Stimulated activated CD8-positive, alpha-beta memory T cell treated with anti-CD3 and anti-CD28 coated beads, Interleukin-7, amount 100 ng/mL, for 4 hours (primary cell): ENCODE data around the gene CLINT1.
"Not testable (repeated sequence)": the region's sequence is repeated elsewhere in the genome, so short reads cannot be mapped to it uniquely, and the experiment has no call there.

Experiments used
- DNase-seq, 2 donors: peaks; one replicate each; pipeline ENCODE4 v3.0.0-alpha.2; 2020; ENCODE audit warnings: low read depth in 2 of 2

The CLINT1 gene

DNA sequence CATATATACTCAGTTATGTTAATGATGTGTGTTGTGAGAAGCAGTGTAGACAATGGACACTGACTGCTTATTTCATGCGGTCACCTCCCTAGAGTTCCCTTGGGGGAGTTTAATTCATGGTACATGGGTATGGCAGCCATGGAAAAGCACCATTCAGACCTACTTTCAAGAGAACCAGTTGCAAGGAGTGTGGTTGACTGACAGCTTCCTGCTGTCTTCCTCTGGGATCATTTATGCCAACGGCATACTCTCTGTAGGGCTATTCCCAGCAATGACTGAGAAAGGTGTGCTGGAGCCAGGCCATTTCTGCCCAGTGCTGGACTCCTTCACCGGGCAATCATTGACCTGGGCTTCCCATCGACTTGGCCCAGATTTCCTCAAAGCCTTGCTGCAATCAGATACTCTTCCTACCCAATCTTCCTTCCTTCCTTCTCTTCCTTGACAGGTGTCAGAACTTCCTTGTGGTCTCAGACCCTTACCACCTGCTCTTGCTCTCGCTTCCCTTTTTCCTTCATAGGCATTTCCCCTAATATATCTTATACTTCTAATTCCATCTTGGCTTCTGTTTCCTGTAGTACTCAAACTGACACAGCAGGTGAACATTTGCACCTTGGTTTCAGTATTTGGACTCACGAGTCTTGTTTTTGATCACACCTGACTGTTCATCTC lies 3.4 kb upstream of the CLINT1 start:
- DNase-seq: no peak

GRCh38 chr5:157860898-157861890 lies 2.2 kb upstream of the CLINT1 start:
- no peak for DNase-seq

DNA sequence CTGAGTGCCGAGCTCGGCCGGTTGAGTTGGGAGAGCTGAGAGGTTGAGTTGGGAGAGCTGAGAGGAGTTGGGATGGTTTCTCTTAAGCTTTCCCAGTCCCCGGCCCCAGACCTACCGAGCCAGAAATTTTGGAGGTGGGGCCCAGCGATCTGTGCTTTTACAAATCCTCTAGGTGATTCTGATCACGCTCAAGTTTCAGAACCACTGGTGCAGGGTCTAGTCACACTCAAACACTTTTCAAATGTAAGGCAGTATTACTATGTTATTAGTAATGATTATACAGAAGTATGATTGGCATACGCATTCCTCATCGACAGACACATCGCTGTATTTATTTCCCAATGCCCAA lies 256 bp upstream of the CLINT1 start:
- no peak for DNase-seq

DNA sequence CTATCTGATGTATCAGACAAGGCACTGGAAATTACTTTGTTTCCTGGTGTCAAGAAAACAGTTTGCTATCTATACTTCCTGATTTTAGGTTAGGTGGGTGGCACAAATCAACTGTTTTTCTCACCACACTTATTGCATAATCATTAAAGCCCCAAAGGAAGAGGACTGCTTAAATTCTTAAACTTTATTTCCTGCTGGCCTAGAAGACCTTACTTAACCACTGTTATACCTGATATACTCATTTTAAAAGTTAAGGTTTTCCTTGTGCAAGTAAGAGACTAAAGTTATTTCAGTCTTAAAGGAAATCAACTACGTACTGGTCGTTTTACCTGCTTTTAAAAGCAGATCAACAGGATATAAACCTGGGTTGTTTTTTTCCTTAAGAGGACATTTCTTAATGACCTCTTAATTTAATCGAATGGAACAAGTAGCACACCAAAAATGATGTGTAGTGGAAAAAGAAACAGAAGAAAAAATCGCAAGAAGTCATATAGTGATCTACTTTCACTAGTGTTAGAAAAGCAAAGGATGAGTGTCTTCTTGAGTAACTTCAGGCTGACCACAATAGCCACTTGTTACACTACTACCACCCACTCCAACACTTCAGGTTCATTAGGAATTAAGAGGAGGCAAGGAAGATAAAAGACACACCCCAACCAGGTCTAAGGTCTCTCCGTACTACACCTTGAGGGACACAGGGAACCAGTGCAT lies 974 bp downstream of the CLINT1 start:
- DNase-seq: no peak

- DNase-seq: no peak
Observed at GRCh38 chr5:157855404-157855994, 3.4 kb downstream of the CLINT1 start.

DNA sequence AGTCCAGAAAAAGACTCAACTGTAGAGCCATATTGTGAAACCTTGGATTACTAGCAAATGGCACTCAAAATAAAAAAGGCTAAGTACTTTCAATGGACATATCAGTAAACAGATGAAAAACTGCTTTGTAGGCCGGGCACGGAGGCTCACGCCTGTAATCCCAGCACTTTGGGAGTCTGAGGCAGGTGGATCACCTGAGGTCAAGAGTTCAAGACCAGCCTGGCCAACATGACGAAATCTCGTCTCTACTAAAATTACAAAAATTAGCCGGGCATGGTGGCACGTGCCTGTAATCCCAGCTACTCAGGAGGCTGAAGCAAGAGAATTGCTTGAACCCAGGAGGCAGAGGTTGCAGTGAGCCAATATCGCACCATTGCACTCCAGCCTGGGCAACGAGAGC lies 5.6 kb downstream of the CLINT1 start:
- not testable (repeated sequence) for DNase-seq

GRCh38 chr5:157845914-157846598 lies 12.9 kb downstream of the CLINT1 start:
- DNase-seq: no peak

DNA sequence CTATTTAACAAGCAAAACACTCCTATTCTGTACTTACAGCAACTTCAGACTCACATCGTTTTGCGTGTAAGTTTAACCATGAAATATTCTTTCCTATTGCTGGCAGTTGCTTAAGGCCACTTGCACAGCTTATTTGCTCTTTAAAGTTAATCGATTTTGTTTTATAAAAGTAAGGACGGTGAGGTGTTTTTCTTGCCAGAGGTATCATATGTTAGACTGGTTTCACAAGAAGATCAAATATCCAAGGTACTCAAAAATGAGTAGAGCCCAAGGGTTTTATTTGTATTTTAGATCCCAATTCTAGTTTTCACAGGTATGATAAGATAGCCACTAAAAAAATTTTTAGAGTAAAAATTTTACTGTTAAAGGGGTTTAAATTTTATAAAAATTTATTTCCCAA lies 16.2 kb downstream of the CLINT1 start:
- DNase-seq: no peak

- DNase-seq: no peak
Observed at GRCh38 chr5:157842185-157842584, 16.8 kb downstream of the CLINT1 start.

- no peak for DNase-seq
Observed at GRCh38 chr5:157839157-157839795, 19.7 kb downstream of the CLINT1 start.

GRCh38 chr5:157836121-157836753 lies 22.7 kb downstream of the CLINT1 start:
- no peak for DNase-seq

DNA sequence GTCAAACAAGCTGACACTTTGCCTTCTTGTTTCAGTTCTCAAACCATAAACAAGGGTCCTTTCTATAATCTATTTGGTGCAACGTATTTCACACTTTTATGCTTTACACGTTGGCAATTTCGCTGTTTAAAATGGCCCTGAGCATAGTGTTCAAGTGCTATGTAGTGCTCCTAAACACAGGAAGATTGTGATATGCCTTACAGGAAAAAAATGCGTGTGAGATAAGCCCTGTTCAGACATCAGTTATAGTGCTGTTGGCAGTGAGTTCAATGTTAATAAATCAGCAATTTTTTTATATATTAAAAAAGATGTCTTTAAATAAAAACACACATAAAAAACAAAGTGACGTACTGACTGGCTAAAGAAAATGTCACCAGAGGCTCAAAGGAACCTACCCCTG lies 23.9 kb downstream of the CLINT1 start:
- DNase-seq: no peak

DNA sequence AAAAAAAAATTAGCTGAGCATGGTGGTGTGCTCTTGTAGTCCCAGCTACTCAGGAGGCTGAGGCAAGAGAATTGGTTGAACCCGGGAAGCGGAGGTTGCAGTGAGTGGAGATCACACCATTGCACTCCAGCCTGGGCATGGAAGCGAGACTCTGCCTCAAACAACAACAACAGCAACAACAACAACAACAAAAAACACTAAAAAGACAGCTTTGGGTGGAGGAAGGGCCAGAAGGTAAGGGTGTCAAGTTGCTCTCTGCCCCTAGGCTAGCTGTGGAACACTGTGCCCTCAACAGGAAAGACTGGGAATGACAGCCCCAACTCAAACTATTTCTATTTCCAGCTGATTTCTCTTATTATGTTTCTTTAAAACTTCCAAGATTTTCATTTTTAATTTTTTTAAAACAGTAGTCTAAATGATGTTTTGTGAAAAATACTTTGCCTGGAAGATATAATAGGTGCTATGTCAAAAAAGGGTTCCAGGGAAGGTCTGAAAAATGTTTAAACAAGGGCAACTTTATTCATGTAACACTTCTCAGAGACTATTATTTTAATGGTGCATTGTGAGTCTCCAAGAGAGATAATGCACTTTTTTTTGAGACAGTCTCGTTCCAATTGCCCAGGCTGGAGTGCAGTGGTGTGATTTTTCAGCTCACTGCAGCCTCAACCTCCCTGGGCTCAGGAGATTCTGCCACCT lies 29.9 kb downstream of the CLINT1 start:
- no peak for DNase-seq

- no peak for DNase-seq
Observed at GRCh38 chr5:157828105-157828943, 30.6 kb downstream of the CLINT1 start.

GRCh38 chr5:157827423-157827822 lies 31.5 kb downstream of the CLINT1 start:
- no peak for DNase-seq

DNA sequence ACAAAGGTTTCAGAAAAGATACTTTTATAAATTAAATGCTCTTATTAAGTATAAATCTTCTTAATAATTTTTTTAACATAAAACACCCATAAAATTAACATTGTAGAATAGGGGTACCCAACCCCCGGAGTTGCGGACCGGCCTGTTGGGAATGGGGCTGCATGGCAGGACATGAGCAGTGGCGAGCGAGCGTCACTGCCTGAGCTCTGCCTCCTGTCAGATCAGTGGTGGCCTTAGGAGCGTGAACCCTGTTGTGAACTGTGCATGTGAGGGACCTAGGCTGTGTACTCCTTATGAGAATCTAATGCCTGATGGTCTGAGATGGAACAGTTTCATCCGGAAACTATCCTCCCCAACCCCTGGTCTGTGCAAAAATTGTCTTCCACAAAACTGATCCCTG lies 35.3 kb downstream of the CLINT1 start:
- DNase-seq: no peak

- DNase-seq: no peak
Observed at GRCh38 chr5:157821822-157822622, 36.9 kb downstream of the CLINT1 start.

DNA sequence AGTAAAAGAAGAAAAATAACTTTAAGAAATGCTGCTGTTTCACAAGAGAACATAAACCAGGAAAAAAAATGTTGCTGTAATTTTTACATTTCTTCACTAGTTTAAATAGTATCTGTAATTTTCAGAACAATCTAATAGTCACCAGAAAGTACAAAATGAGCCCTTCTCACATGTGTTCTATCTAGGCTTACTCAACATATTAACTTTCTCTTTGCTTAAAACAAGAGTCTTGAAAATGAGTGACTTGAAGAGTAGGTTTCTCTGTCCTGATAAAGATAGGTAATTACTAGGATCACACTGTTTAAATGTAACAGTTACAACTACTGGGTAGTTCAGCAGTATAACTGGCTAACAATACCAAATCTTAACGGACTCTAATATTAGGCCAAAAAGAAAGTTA lies 37.5 kb downstream of the CLINT1 start:
- DNase-seq: no peak
